Neural cell (in vitro differentiated cells): ENCODE measurements around the gene PLA2G2E. TPM values are rescaled to one million over a fixed set of nuclear protein-coding genes. Genes with fewer than 3 reads are reported as not detected.

Experiments
- H2AFZ ChIP-seq: fragments of 200-600, 300-800 bp; sonication (generic), shearing (Covaris generic); 2 replicates; pipeline ENCODE4 v1.6.0; 2014; ENCODE audit warnings: low read depth, mild to moderate bottlenecking, antibody characterized with exemption, low read length, moderate library complexity
- H3F3A ChIP-seq: fragments of 200-600 bp; shearing (Covaris generic); 2 replicates; pipeline ENCODE4 v1.6.1; 2016; ENCODE audit warnings: mild to moderate bottlenecking, moderate library complexity, mixed read lengths, antibody characterized with exemption, low read length; ENCODE audit not compliant: insufficient read depth, poor library complexity, severe bottlenecking
- H3K27ac ChIP-seq: fragments of 200-600, 300-800 bp; sonication (generic), shearing (Covaris generic); 2 replicates; pipeline ENCODE4 v1.5.1; 2014; ENCODE audit warnings: mild to moderate bottlenecking, low read length, moderate library complexity
- H3K27me3 ChIP-seq: fragments of 300-800, 200-600 bp; sonication (generic), shearing (Covaris generic); 2 replicates; pipeline ENCODE4 v1.6.0; 2014; ENCODE audit warnings: mild to moderate bottlenecking, low read depth, low read length, moderate library complexity; ENCODE audit not compliant: insufficient read depth
- H3K36me3 ChIP-seq: fragments of 300-800, 200-600 bp; sonication (generic), shearing (Covaris generic); 2 replicates; pipeline ENCODE4 v1.5.1; 2014; ENCODE audit warnings: mild to moderate bottlenecking, antibody characterized with exemption, low read length, moderate library complexity; ENCODE audit not compliant: insufficient read depth
- H3K4me2 ChIP-seq: fragments of 300-800, 200-600 bp; sonication (generic), shearing (Covaris generic); 2 replicates; pipeline ENCODE4 v1.6.0; 2014; ENCODE audit warnings: mild to moderate bottlenecking, low read length
- H3K4me3 ChIP-seq: fragments of 300-800, 200-600 bp; sonication (generic), shearing (Covaris generic); 2 replicates; pipeline ENCODE4 v1.5.1; 2014; ENCODE audit warnings: mild to moderate bottlenecking, low read length, moderate library complexity
- H3K79me2 ChIP-seq: fragments of 200-600 bp; shearing (Covaris generic); replicated peaks from 2 replicates; pipeline ENCODE4 v1.6.0; 2014; ENCODE audit warnings: mild to moderate bottlenecking, low read length, moderate library complexity; ENCODE audit not compliant: insufficient read depth
- H3K9ac ChIP-seq: fragments of 300-800, 200-600 bp; sonication (generic), shearing (Covaris generic); 2 replicates; pipeline ENCODE4 v1.6.1; 2016; ENCODE audit warnings: mild to moderate bottlenecking, low read length, mixed read lengths
- H3K9me2 ChIP-seq: fragments of 200-600 bp; shearing (Covaris generic); 2 replicates; pipeline ENCODE4 v1.6.1; 2016; ENCODE audit warnings: mild to moderate bottlenecking, low read length, mixed read lengths; ENCODE audit not compliant: insufficient read depth
- H3K9me3 ChIP-seq: fragments of 200-600, 300-800 bp; sonication (generic), shearing (Covaris generic); 2 replicates; pipeline ENCODE4 v1.6.1; 2016; ENCODE audit warnings: mild to moderate bottlenecking, mixed run types, low read length, moderate library complexity, mixed read lengths
- H4K20me1 ChIP-seq: fragments of 200-600 bp; shearing (Covaris generic); 2 replicates; pipeline ENCODE4 v1.6.1; 2016; ENCODE audit warnings: mild to moderate bottlenecking, mixed run types; ENCODE audit not compliant: insufficient read depth
- EP300 ChIP-seq: fragments of 450-650 bp; conservative IDR thresholded peaks from 2 replicates; pipeline ENCODE4 v1.6.1; 2014; ENCODE audit warnings: antibody characterized with exemption, mild to moderate bottlenecking, moderate library complexity; ENCODE audit not compliant: poor library complexity, severe bottlenecking
- EZH2 ChIP-seq: fragments of 200-600, 300-800 bp; shearing (Covaris generic), sonication (generic); IDR thresholded peaks from 2 replicates; pipeline ENCODE4 v1.6.1; 2014; ENCODE audit warnings: antibody characterized with exemption, low read length, borderline replicate concordance, mild to moderate bottlenecking; ENCODE audit not compliant: insufficient read depth, poor library complexity, severe bottlenecking
- MXI1 ChIP-seq: fragments of 450-650 bp; conservative IDR thresholded peaks from 2 replicates; pipeline ENCODE4 v1.6.1; 2014; ENCODE audit warnings: antibody characterized with exemption, mild to moderate bottlenecking; ENCODE audit not compliant: poor library complexity, severe bottlenecking
- POLR2AphosphoS5 ChIP-seq: IDR thresholded peaks from 2 replicates; pipeline ENCODE4 v1.6.1; 2012
- RAD21 ChIP-seq: fragments of 450-650 bp; conservative IDR thresholded peaks from 2 replicates; pipeline ENCODE4 v1.6.1; 2014; ENCODE audit warnings: antibody characterized with exemption, mild to moderate bottlenecking, moderate library complexity
- REST ChIP-seq: IDR thresholded peaks from 2 replicates; pipeline ENCODE4 v1.6.1; 2012; ENCODE audit warnings: borderline replicate concordance
- SMC3 ChIP-seq: fragments of 450-650 bp; conservative IDR thresholded peaks from 2 replicates; pipeline ENCODE4 v1.6.1; 2014; ENCODE audit warnings: antibody characterized with exemption, mild to moderate bottlenecking, moderate library complexity; ENCODE audit not compliant: poor library complexity
- TAF1 ChIP-seq: IDR thresholded peaks from 2 replicates; pipeline ENCODE4 v1.6.1; 2012; ENCODE audit warnings: low read depth
- polyA minus RNA-seq: library from RNA; depleted of rRNA, polyadenylated mRNA; stranded (reverse); fragments of >200 nt; gene quantifications from 2 replicates; pipeline ENCODE4 v1.2.3, GENCODE V29; 2014
- polyA plus RNA-seq: library from polyadenylated mRNA; depleted of rRNA; stranded (reverse); fragments of >200 nt; gene quantifications from 2 replicates; pipeline ENCODE4 v1.2.3, GENCODE V29; 2014
- TF ChIP-seq, protein P1 (sequence below): fragments of 450-650 bp; IDR thresholded peaks from 2 replicates; pipeline ENCODE4 v1.5.1; 2014; ENCODE audit warnings: antibody characterized with exemption, mild to moderate bottlenecking, moderate library complexity; ENCODE audit not compliant: poor library complexity, severe bottlenecking

The PLA2G2E gene
- polyA plus RNA-seq (not detected in 2 replicates), polyA minus RNA-seq (not detected in 2 replicates)

DNA sequence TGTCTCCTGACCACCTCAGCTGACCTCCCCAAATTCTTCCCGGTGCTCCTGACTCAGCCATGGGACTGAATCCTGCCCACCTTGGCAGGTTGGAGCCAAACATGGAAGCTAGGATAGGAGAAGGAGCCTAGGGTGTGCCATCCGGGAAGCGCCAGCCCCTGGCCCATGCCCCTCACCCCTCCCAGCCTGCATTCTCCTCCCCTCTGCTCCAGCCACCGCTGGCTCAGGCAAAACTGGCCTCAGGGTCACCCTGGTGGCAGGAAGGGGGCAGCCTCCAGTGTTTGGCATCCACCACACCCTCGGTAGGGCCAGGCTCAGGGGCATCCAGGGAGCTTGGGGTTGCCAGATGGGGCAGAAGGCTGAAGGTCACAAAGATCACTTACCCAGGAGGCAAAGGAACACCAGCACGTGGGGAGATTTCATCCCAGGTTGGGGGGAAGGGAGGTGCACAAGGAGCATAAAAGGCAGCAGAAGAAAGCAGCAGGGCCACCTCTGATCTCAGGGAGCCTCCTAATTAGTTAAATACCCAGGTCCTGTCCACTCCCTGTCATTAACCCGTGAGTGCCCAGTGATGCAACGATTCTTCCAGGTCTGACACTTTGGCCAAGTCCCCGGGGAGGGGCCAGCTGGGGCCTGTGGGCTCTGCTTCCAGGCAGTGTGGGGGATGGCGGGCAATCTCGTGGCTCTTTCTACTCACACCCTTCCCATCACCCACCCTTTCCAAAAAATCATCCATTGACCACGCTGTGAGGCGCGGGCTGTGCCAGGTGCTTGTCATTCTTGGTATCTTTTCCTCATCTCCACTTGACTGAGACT is at the start of gene PLA2G2E:
Gene PLA2G2E, minus strand, starts transcription at position 481 of the 816 bp plus-strand sequence. Its CDS starts 58 bp downstream, at position 423.
- H3K4me2 ChIP-seq = no peak within 1 kb of the TSS
- H4K20me1 ChIP-seq = no peaks in the 10 kb centered on the region
- TF ChIP-seq RAD21 (no peak), TAF1 (no peak), EP300 (no peak), REST (no peak), MXI1 (no peak), POLR2AphosphoS5 (no peak), SMC3 (no peak), EZH2 (no peak)
- TF ChIP-seq, protein P1, sequence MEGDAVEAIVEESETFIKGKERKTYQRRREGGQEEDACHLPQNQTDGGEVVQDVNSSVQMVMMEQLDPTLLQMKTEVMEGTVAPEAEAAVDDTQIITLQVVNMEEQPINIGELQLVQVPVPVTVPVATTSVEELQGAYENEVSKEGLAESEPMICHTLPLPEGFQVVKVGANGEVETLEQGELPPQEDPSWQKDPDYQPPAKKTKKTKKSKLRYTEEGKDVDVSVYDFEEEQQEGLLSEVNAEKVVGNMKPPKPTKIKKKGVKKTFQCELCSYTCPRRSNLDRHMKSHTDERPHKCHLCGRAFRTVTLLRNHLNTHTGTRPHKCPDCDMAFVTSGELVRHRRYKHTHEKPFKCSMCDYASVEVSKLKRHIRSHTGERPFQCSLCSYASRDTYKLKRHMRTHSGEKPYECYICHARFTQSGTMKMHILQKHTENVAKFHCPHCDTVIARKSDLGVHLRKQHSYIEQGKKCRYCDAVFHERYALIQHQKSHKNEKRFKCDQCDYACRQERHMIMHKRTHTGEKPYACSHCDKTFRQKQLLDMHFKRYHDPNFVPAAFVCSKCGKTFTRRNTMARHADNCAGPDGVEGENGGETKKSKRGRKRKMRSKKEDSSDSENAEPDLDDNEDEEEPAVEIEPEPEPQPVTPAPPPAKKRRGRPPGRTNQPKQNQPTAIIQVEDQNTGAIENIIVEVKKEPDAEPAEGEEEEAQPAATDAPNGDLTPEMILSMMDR = no peak
- H3K9ac ChIP-seq = no peak within 1 kb of the TSS
- no peaks in the 10 kb centered on the region for H3K36me3 ChIP-seq
- H3K79me2 ChIP-seq = no peaks in the 10 kb centered on the region
- H3K9me3 ChIP-seq = no peaks in the 10 kb centered on the region
- no peaks in the 10 kb centered on the region for H3F3A ChIP-seq
- no peak within 1 kb of the TSS for H2AFZ ChIP-seq
- no peaks in the 10 kb centered on the region for H3K27me3 ChIP-seq
- H3K4me3 ChIP-seq = no peak within 1 kb of the TSS
- H3K27ac ChIP-seq = no peak within 1 kb of the TSS
- no peaks in the 10 kb centered on the region for H3K9me2 ChIP-seq

- Histone ChIP-seq H3K4me3 (no peak overlapping the region), H3K27me3 (no peaks in the 10 kb centered on the region), H3K79me2 (no peaks in the 10 kb centered on the region), H3K9me3 (no peaks in the 10 kb centered on the region), H4K20me1 (no peaks in the 10 kb centered on the region), H3K27ac (no peak overlapping the region), H3K36me3 (no peaks in the 10 kb centered on the region), H3F3A (no peaks in the 10 kb centered on the region), H3K9ac (no peak overlapping the region), H3K4me2 (no peak overlapping the region), H3K9me2 (no peaks in the 10 kb centered on the region), H2AFZ (no peak overlapping the region)
- TF ChIP-seq MXI1 (no peak), REST (no peak), SMC3 (no peak), POLR2AphosphoS5 (no peak), EP300 (no peak)
These were observed 48.2 kb upstream of the PLA2G2E start for GRCh38 chr1:19971664-19972063.
